Upper lobe of right lung (tissue), 1 donor: Measurements from ENCODE around the gene MACROD1. TPM values are rescaled to one million over a fixed set of nuclear protein-coding genes. Genes with fewer than 3 reads are reported as not detected.
A peak's percentile ranks its signal among the peaks of the same experiment; 100 is the strongest.
"Not testable (repeated sequence)": the region's sequence is repeated elsewhere in the genome, so short reads cannot be mapped to it uniquely, and the experiment has no call there.

ENCODE experiments used
- ATAC-seq: fragments of 200-7000 bp; cut with Tn5 transposase; one replicate; pipeline ENCODE4 v1.9.1; 2020; ENCODE audit warnings: mild to moderate bottlenecking, moderate library complexity
- DNase-seq: peaks from one replicate; pipeline ENCODE4 v3.0.0-alpha.2; 2020
- H3K27ac ChIP-seq: fragments of 200-600 bp; one replicate; pipeline ENCODE4 v1.8.0; 2022
- H3K27me3 ChIP-seq: fragments of 200-600 bp; one replicate; pipeline ENCODE4 v1.8.0; 2022; ENCODE audit warnings: mild to moderate bottlenecking
- H3K36me3 ChIP-seq: fragments of 200-600 bp; one replicate; pipeline ENCODE4 v1.8.0; 2022
- H3K4me1 ChIP-seq: fragments of 200-600 bp; one replicate; pipeline ENCODE4 v1.8.0; 2022
- H3K4me3 ChIP-seq: fragments of 200-600 bp; one replicate; pipeline ENCODE4 v1.8.0; 2022; ENCODE audit warnings: mild to moderate bottlenecking
- H3K9me3 ChIP-seq: fragments of 200-600 bp; one replicate; pipeline ENCODE4 v1.8.0; 2022
- intact Hi-C: fragments of 100-400 bp; cut with DNase I; formaldehyde crosslinking; loops from one replicate; pipeline ENCODE4 v1.11.0; 2022
- total RNA-seq: library from RNA; stranded (reverse); fragmentation: NEBNext Ultra II Directional; extraction: Animal tissue kit (Norgen Biotek cat#: 25700); gene quantifications from one replicate; pipeline ENCODE4 v1.2.1, GENCODE V29; 2021
- TF ChIP-seq, protein P1 (sequence below): fragments of 200-600 bp; IDR thresholded peaks from one replicate; pipeline ENCODE4 v1.8.0; 2022; ENCODE audit warnings: antibody characterized with exemption
- donor health status: DM: no; HTN: yes; CAD: no; lungs with severe emphysema.

Gene MACROD1
- total RNA-seq, 1 donor from 2014 or later, result 15.8 TPM

DNA sequence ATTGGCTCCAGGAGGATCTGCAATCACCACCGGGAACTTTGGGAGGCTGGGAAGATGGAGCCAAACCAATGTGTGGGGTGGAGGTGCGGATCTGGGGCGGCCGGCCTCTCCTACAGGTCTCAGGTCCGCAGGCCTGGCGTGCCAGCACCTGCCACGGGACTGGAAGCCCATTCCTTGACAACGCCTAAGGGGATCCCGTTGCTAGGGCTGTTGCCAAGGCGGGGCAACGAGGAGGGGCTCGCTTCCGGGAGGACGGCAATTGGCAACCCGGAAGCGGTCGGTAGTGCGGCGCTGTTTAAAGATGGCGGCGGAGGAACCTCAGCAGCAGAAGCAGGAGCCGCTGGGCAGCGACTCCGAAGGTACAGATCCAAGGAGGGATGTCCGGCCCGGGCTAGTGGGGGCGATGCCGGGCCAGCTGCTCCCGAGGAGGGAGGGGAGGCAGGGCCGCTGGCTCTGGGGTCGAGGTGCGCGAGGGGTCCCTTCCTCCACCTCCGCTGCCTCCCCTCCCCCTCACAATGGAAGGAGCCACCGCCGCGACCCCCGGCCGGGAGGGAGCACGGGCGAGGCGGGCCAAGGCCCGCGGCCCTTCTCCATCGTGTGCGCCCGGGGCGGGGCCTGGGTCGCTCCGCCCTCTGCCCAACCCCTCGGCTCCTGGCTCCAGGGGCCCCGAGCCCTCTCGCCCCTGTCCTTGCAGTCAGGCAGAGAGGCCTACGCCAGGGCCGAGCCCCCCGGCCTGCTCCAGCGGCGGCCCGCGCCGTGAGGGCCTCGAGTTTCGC is 179.6 kb downstream of the MACROD1 start, which contains the start of gene OTUB1:
OTUB1 (plus strand) TSS at position 283 of the 776 bp plus-strand sequence; CDS start at position 302, 19 bp downstream.
- H3K36me3 ChIP-seq, result peaks cover 28% of the 10 kb centered on the region
- TF ChIP-seq, protein P1, sequence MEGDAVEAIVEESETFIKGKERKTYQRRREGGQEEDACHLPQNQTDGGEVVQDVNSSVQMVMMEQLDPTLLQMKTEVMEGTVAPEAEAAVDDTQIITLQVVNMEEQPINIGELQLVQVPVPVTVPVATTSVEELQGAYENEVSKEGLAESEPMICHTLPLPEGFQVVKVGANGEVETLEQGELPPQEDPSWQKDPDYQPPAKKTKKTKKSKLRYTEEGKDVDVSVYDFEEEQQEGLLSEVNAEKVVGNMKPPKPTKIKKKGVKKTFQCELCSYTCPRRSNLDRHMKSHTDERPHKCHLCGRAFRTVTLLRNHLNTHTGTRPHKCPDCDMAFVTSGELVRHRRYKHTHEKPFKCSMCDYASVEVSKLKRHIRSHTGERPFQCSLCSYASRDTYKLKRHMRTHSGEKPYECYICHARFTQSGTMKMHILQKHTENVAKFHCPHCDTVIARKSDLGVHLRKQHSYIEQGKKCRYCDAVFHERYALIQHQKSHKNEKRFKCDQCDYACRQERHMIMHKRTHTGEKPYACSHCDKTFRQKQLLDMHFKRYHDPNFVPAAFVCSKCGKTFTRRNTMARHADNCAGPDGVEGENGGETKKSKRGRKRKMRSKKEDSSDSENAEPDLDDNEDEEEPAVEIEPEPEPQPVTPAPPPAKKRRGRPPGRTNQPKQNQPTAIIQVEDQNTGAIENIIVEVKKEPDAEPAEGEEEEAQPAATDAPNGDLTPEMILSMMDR, result no peak
- peak within 1 kb of the TSS; percentile 89 for H3K27ac ChIP-seq
- peaks cover 17% of the 10 kb centered on the region for H3K4me1 ChIP-seq
- peak; percentile 96 for ATAC-seq
- H3K27me3 ChIP-seq, result no peaks in the 10 kb centered on the region
- peak; percentile 97 for DNase-seq
- peak within 1 kb of the TSS; percentile 99 for H3K4me3 ChIP-seq
- H3K9me3 ChIP-seq, result no peaks in the 10 kb centered on the region
- intact Hi-C loops, result no loop called here

DNA sequence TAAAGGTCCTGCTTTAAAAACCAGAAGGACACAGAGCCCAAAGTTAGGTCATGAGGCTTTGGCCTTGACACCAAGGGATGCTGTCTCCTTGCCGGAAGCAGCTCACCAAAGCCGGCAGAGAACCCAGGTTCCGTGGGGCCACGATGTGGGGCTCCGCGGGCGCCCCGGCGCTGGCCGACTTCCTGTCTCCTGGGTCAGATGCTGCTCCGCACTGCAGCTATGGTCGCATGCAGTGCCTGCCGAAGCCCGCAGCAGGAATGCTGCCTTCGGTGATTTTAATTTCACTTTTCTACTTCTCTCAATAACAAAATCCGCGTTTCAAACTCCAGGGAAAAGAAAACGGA is 180.1 kb downstream of the MACROD1 start:
- DNase-seq (peak; percentile 81), ATAC-seq (peak; percentile 53)

DNA sequence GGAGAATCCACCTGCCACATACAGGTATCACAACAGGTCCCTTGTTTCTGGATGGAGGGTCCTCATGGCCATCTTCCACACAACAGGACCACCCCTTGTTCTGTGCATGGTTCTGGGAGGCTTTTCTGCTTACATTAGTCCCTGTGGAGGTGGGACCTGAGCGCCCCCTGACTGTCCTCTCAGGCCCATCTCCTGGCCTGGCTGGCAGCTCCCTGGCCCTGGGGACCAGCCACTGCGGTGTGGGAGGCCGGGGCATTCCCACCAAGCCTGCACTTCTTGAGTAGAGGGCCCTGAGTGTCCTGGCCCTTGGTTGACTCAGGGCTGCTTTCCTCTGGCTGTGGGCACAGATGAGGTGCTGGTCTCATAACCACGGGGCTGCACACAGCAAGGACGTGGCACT is 186.5 kb downstream of the MACROD1 start:
- Histone ChIP-seq H3K9me3 (no peaks in the 10 kb centered on the region), H3K36me3 (peaks cover 5% of the 10 kb centered on the region), H3K4me3 (no peak overlapping the region), H3K27ac (no peak overlapping the region), H3K4me1 (peaks cover 13% of the 10 kb centered on the region), H3K27me3 (no peaks in the 10 kb centered on the region)
- TF ChIP-seq, protein P1, result no peak
- intact Hi-C loops, result no loop called here
- ATAC-seq (no peak), DNase-seq (no peak)

More for the DNA sequence above, 180.1 kb downstream of the MACROD1 start:
- no peaks in the 10 kb centered on the region for H3K9me3 ChIP-seq
- peak overlapping the region; percentile 89 for H3K27ac ChIP-seq
- H3K4me1 ChIP-seq, result peaks cover 17% of the 10 kb centered on the region
- peak overlapping the region; percentile 99 for H3K4me3 ChIP-seq
- H3K36me3 ChIP-seq, result peaks cover 23% of the 10 kb centered on the region
- intact Hi-C loops, result no loop called here
- no peaks in the 10 kb centered on the region for H3K27me3 ChIP-seq
- TF ChIP-seq, protein P1, result no peak

DNA sequence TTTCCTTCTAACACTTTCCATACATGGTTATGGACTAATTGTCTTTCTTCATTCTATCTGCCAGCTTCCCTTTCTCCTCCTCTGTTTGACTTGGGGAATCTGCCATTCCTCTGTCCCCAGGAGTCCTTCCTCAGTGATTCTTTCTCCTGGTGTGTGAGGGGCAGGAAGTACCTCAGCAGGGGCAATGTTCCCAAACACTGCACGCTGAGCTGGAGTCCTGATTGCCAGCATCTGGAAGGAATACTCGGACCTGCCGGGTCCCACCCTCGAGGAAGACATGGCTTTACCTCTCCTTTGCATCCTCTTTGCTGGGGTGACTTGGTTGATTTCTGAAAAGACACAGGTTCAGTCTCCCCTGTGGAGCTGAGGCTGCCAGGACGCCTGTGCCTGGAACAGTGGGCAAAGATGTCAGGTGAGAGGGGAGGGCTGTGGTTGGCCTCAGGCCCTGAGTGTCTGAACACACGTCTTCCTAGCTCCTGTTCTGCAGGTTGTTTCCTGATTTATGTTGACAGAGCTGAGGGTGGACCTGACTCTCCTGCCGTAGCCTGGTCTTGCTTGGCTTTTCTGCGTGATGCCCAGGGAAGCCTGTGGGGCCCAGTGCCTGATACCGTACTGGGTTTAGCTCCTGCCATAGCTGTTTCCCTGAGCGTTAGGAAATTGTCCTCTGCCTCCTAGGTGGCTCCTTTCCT is 187.2 kb downstream of the MACROD1 start:
- ATAC-seq (no peak), DNase-seq (no peak)
- intact Hi-C loops, result no loop called here
- peaks cover 13% of the 10 kb centered on the region for H3K4me1 ChIP-seq
- H3K36me3 ChIP-seq, result peaks cover 5% of the 10 kb centered on the region
- H3K27ac ChIP-seq, result no peak overlapping the region
- no peaks in the 10 kb centered on the region for H3K9me3 ChIP-seq
- TF ChIP-seq, protein P1, result no peak
- H3K27me3 ChIP-seq, result no peaks in the 10 kb centered on the region
- H3K4me3 ChIP-seq, result no peak overlapping the region

DNA sequence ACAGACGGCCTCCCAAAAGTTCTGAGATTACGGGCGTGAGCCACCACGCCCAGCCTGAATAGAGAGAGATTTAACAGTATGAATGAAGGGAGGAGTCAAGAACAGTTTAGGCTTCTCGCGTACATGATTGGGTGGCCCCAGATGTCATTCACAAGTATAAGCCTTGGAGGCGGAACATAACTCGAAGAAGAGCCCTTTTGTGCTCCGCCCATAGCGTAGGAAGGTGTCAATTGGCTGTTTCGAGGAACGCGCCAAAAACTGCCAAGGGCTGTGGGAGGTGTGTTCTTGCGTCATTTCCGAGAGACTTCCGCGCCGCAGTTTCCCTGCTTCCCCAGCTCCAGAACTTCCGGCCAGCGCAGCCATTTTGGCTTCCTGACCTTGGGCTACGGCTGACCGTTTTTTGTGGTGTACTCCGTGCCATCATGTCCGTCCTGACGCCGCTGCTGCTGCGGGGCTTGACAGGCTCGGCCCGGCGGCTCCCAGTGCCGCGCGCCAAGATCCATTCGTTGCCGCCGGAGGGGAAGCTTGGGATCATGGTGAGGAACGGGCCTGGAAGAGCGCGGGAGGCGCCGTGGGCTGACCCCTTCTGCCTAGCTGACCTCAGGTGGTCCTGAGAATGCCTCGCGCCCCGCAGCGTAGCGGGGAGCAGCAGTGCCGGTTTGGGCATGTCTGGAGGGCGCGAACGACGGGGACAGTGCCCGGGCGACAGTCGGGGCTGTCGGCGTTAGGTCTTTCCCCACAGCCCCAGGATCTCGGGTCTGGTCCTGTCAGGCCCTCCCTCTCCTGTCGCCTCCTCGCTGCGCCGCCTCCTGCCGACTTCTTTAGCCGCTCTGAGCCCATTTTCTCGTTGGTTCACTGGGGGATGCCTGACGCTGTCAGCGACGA is 191.4 kb downstream of the MACROD1 start, which contains the start of gene COX8A:
COX8A (plus strand) TSS at position 362 of the 885 bp plus-strand sequence; CDS start at position 423, 61 bp downstream.
- Histone ChIP-seq H3K4me3 (peak within 1 kb of the TSS; percentile 80), H3K9me3 (no peaks in the 10 kb centered on the region), H3K36me3 (peaks cover 5% of the 10 kb centered on the region), H3K27ac (peak within 1 kb of the TSS; percentile 96), H3K27me3 (no peaks in the 10 kb centered on the region), H3K4me1 (peaks cover 13% of the 10 kb centered on the region)
- peak; percentile 98 for ATAC-seq
- TF ChIP-seq, protein P1, result peak; percentile 10
- intact Hi-C loops, result no loop called here
- peak; percentile 96 for DNase-seq

DNA sequence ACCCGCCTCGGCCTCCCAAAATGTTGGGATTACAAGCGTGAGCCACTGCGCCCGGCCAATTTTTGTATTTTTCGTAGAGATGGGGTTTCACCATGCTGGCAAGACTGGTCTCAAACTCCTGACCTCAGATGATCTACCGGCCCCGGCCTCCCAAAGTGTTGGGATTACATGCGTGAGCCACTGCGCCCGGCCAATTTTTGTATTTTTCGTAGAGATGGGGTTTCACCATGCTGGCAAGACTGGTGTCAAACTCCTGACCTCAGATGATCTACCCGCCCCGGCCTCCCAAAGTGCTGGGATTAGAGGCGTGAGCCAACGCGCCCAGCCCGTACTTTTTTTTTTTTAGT is 192.0 kb downstream of the MACROD1 start:
- ATAC-seq, H3K9me3 ChIP-seq, intact Hi-C loops, DNase-seq, H3K27ac ChIP-seq, H3K27me3 ChIP-seq, H3K36me3 ChIP-seq: not testable (repeated sequence)
- Histone ChIP-seq H3K4me1 (peaks cover 13% of the 10 kb centered on the region), H3K4me3 (peak overlapping the region; percentile 80)
